T-helper 2 cell (primary cell): ENCODE measurements around the gene UFSP1.
"Not testable (repeated sequence)": the region's sequence is repeated elsewhere in the genome, so short reads cannot be mapped to it uniquely, and the experiment has no call there.

Experiments used
- DNase-seq, 5 experiments: peaks; one replicate each; pipeline versions ENCODE4 v3.0.0 to v3.0.0-alpha.2; 2012 to 2022
- total RNA-seq, 2 donors: gene quantifications; one replicate each; lab custom pipeline; 2026; lab: John Stamatoyannopoulos, UW

UFSP1 gene
- 0.94 to 1.8 reads per million in 2 donors for total RNA-seq

DNA sequence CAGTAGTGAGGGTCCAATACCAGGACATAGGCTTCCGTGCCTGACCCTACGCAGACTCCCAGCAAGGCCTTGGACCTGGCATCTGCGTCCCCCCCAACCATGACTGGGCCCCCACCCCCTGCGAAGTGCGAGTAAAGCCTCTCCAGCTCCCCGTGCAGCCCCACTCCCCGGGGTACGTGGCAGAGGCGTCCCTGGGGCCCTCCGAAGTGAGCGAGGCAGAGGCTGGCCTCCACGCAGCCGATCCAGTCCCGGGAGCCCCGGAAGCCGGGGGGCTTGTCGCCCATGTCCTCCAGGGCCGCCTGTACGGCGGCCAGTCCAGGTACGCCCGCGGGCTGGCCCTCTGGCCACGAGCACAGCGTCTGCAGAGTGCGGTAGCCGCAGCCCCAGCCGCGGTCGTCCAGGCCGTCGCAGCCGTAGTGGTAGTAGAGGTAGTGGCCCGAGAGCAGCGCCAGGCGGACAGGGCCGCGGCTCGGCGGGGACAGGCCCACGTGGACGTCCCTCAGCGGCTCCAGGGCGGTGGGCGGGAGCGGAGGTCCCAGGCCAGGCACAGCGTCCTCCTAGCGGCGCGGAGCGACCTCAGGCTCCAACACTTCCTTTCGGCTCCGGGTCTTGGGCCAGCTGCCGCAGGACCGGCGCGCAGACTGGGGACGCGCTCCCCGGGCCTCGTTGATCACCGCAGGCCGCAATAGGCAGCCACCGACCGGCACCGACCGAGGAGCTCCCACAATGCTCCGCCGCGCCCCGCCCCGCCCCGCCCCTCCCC lies at the start of gene UFSP1:
Gene UFSP1 (minus strand): TSS at position 728 of the 763 bp plus-strand sequence. CDS start 444 bp downstream, at position 284.
- no peak for DNase-seq

GRCh38 chr7:100936167-100936566 lies 46.7 kb upstream of the UFSP1 start:
- DNase-seq, result not testable (repeated sequence)

DNA sequence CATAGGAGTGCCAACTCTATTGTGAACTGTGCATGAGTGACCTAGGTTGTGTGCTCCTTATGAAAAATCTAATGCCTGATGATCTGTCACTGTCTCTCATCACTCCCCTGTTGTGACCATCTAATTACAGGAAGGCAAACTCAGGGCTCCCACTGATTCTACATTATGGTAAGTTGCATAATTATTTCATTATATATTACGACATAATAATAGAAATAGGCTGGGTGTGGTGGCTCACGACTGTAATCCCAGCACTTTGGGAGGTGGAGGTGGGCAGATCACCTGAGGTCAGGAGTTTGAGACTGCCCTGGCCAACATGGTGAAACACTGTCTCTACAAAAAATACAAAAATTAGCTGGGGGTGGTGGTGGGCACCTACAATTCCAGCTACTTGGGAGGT lies 45.9 kb upstream of the UFSP1 start:
- DNase-seq, result not testable (repeated sequence)

GRCh38 chr7:100933734-100934133 lies 44.2 kb upstream of the UFSP1 start:
- DNase-seq, result no peak

GRCh38 chr7:100929808-100930174 lies 40.3 kb upstream of the UFSP1 start:
- no peak for DNase-seq

- not testable (repeated sequence) for DNase-seq
Observed at GRCh38 chr7:100923616-100924015, 34.1 kb upstream of the UFSP1 start.

GRCh38 chr7:100921039-100921438 lies 31.5 kb upstream of the UFSP1 start:
- no peak for DNase-seq

- not testable (repeated sequence) for DNase-seq
Observed at GRCh38 chr7:100919779-100920437, 30.4 kb upstream of the UFSP1 start.

- DNase-seq, result not testable (repeated sequence)
Observed at GRCh38 chr7:100919335-100919734, 29.8 kb upstream of the UFSP1 start.

GRCh38 chr7:100914879-100915447 lies 25.4 kb upstream of the UFSP1 start:
- no peak for DNase-seq

- no peak for DNase-seq
Observed at GRCh38 chr7:100914208-100914878, 24.8 kb upstream of the UFSP1 start.

DNA sequence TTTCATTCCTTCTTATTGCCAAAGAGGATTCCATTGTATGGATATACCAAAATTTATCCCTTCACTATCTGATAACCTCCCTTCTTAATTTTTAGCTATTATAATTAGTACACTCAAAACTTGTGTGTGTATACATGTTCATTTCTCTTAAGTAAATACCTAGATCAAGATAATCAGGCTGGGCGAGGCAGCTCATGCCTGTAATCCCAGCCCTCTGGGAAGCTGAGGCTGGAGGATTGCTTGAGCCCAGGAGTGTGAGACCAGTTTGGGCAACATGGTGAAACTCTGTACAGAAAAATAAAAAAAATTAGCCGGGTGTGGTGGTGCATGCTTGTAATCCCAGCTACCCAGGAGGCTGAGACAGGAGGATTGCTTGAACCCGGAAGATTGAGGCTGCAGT lies 22.0 kb upstream of the UFSP1 start:
- DNase-seq, result no peak

DNA sequence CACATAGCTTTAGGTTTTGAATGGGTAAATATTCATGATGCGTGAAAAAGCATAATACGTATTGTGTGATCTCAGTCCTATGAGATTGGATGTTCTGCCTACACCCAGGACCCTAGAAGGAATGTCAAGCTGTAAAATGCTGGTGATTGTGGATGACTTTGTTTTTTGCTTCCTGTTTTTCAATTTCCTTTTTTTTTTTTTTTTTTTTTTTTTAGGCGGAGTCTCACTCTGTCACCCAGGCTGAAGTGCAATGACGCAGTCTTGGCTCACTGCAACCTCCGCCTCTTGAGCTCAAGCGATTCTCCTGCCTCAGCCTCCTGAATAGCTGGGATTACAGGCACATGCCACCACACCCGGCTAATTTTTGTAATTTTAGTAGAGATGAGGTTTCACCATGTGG lies 20.9 kb upstream of the UFSP1 start:
- not testable (repeated sequence) for DNase-seq

GRCh38 chr7:100908512-100908911 lies 19.0 kb upstream of the UFSP1 start:
- no peak for DNase-seq

DNA sequence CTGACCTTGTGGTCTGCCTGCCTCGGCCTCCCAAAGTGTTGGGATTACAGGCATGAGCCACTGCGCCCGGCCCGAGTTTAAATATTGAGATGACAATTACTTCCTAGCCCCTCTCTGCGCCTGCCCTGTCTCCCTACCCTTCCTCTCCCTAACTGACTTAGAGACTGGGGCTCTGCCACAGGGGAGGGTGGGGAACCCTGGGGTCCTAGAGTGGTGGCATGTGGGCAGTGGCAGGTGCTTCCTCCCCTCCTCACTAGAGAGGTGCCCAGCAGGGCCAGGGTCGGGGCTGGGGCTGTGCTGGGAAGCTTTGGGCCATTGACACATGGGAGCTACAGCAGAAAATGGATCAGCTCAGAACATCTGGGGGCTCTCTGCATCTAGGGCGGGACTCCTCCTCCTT lies 13.1 kb upstream of the UFSP1 start:
- DNase-seq, result no peak

DNA sequence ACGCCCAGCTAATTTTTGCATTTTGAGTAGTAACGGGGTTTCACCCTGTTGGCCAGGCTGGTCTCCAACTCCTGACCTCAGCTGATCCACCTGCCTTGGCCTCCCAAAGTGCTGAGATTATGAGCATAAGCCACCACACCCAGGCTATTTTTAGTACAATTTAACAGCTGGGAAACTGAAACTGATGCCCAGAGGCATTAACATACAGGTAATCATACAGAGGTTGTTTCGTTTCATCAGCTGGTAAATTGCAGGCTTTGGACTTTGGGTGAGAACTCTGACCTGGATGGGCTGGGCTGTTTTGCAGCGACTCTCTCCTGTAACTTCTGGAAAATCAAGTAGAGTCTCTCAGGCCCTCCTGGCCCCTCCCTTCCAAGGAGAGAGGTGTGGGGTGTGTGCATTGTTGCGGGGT lies 12.4 kb upstream of the UFSP1 start:
- DNase-seq, result no peak

DNA sequence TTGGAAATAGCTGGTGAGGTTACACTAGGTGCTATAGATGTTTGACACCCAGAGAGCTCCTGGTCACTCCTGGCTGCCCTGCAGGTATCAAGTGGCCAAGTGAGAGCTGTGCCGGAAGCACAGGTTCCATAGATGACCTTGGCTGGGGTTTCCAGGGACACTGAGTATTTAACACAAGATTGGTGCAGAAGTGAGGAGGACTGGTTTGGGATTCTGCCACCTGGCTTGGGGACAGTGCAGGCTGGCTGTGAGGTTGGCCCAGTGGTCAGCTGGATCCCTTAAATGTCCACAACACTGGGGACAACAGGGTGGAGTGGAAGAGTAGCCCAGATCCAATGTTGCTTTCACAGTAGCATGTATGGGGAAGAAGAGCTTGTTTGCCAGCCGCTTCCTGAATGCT lies 11.5 kb upstream of the UFSP1 start:
- no peak for DNase-seq

- DNase-seq, result no peak
Observed at GRCh38 chr7:100899432-100899831, 9.9 kb upstream of the UFSP1 start.

GRCh38 chr7:100897772-100898454 lies 8.4 kb upstream of the UFSP1 start:
- DNase-seq, result no peak

- peak in 3 of 5 experiments; percentile 38 to 63 (median 40) for DNase-seq
Observed at GRCh38 chr7:100896732-100897608, 7.5 kb upstream of the UFSP1 start.

- DNase-seq, result peak in 1 of 5 experiments; percentile 63
Observed at GRCh38 chr7:100895956-100896731, 6.6 kb upstream of the UFSP1 start.
